Activated CD8-positive, alpha-beta memory T cell treated with anti-CD3 and anti-CD28 coated beads for 24 hours (primary cell): ENCODE results near the gene DGCR8.

Source experiments
- DNase-seq: peaks from one replicate; pipeline ENCODE4 v3.0.0-alpha.2; 2020

DGCR8 gene

DNA sequence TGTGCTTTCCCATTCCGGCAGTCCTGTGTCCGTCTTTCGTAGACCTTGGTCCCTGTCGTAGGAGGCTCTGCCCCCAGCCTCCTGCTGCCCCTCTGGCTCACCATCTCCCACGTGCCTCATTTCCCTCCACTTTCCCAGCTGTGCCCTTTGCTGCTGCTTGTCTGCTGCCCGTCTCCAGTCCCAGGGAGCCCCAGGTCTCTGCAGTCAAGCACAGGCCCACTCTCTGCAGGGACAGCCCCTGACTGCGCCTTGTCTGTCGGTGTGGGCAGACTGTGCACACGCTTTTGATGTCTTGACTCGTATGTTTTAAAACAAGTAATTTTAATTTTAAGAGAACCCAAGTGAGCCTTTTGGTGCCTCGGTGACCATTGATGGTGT is 12.4 kb downstream of the DGCR8 start:
- peak; percentile 56 for DNase-seq

DNA sequence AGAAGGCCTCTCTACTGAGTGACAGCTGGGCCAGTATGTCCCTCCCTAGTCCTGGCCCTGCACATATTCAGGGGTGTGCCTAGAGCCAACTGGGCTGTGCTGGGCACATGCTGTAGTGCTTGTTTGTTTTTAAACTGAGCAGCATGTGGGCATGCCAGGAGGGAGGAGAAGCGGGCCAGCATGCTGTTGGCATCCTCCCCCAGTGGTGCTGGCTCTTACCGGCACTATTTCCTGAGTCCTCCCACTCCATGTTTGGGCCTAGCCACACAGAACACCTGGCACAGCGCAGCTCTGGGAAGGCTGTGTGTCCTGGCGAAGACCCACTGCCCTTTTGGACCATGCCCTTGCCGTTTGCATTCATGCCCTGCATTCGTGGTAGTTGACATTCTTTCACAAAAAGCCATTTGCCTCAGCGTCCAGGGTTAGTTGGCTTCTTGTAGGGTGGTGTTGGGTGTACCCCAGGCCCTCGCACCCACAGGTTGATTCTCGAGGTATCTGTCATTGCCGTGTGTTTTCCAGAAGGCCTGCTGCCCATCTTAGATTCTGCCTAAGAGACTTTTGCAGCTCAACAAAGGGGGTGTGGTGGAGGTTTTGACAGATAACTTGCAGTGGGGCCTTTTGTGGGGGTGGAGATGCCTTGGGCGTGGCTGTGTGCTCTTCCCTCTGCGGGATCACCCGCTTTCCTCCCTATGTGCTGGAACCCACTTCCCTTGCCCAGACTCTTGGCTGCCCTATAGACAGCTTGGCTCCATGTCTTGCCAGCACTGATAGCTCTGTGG is 13.6 kb downstream of the DGCR8 start:
- DNase-seq: no peak

DNA sequence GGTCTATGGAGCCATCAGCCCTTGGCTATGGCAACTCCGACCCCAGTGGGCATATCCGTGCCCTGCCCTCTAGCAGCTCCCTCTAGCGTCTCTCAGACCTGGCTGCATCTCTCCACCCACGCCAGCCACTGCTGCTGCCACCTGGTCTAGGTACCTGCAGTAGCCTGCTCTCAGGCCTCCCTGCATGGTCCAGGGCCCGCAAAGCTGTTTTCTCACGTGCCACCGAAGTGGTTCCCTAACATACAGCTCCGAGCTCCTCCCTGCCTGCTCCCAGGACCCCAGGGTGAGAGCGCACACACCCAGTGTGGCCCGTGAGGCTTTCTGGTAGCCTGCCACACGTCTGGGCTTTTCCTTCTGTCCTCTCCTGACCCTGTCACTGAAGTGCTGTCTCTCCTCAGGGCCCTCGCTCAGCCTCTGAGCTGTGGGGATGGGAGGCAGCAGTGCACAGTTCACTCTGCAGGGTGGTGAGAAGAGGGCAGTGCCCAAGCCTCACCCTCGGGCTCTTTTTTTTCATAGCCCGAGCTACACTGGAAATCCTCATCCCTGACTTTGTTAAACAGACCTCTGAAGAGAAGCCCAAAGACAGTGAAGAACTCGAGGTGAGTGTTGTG is 14.3 kb downstream of the DGCR8 start:
- no peak for DNase-seq

DNA sequence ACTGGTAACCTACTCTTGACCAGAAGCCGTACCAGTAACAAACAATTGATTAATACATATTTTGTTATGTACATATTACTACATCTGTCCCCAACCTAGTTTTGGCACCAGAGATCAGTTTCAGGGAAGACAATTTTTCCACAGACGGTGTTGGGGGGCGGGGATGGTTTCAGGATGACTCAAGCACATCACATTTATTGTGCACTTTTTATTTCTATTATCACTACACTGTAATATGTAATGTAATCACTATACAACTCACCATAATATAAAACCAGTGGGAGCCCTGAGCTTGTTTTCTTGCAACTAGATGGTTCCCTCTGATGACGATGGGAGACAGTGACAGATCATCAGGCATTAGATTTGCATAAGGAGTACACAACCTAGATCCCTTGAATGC is 15.5 kb downstream of the DGCR8 start:
- peak; percentile 72 for DNase-seq

DNA sequence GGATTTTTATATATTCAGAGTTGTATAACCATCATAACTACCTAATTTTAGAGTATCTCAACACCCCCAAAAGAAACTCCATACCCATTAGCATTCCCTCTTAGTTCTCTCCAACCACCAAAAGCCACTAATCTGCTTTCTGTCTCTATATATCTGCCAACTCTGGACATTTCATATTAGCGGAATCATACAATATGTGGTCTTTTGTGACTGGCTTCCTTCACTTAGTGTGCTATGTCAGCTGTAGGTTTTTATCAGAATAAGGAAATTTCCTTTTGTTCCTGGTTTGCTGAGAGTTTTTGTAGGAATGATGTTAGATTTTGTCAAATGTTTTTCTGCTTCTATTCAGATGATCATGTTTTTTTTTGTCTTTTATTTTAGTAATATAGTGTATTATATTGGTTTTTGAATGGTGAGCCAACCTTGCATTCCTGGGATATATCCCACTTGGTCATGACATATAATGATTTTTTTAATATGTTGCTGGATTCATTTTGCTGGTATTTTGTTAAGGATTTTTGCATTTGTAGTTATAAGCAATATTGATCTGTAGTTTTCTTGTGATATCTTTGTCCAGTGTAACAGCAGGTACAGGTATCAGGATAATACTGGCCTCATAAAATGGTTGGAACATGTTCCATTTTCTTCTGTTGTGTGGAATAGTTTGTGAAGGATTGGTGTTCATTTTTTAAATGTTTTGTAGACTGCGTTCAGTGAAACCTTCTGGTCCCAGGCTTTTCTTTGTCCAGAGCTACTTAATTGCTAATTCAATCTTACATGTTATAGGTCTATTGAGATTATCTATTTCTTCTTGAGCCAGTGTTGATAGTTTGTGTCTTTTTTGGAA is 16.8 kb downstream of the DGCR8 start:
- DNase-seq: no peak

DNA sequence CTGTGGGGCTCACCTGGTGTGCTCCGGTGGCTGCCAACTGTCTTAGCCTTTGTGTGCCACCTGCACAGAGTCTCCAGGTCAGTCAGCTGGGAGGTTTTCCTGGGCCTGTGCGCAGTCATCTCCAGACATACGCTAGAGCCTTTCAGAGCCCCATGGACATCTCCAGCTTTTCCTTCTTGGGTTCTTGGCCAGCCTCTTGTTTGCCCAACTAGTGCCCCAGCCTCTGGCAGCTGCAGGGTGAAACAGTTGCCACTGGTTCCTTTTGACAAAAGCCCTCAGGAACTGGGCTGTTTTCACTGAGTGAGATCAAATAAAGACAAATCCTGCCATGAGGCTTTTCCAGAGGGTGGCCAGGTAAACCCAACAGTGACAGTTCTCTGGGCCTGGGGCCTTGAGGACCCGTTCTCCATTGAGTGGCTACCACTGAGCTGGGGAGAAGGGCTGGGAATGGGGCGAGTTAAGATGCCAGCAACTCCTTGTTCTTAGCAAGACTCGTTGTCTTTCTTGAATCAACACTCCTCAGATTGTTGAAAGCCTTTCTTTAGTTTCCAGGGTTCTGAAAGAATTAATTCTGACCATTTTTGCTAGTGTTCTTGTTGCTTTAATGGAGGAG is 19.2 kb downstream of the DGCR8 start:
- DNase-seq: no peak

DNA sequence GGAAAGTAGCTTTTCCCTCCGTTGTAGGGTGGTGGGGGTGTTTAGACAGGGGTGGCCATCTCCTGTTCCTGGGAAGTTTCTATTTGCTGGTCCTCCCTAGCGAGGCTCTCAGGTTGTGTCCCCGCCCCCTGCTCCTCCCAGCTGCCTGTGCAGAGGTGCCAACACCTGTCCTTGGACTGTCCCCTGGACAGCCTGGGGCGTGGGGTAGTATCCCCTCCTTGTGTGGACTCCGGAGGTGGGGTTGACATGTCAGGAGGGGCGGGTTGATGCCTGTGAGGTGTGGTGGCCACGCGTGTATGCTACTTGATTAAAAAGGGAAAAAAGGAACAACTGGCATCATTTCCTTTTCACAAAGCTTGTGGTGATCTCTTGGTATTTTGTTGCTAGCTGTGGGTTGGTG is 21.6 kb downstream of the DGCR8 start:
- DNase-seq: no peak

DNA sequence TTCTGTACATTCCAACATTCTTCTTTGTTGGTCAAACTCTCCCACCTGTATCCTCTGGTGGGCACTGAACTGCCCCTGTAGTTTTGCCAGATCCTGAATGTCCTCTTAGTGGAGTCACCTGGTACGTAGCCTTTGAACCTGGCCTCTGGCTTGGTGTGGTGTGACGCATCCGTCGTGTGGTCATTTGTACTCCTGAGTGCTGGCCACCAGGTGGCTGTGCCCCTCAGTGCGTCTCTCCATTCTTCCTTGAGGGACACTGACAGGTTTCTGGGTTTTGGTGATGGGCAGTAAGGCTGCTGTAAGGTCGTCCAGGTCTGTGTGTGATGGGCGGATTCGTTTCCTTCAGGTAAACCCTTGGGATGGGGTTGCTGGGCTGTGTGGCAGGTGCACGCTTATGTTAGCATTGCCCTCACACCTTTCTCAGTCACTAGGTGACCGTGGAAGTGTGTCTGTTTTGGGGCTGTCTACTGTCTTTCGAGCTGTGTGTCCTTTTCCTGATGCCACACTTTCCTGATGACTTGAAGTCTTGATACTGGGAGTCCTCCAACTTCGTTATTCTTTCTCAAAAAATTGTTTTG is 22.3 kb downstream of the DGCR8 start:
- no peak for DNase-seq

DNA sequence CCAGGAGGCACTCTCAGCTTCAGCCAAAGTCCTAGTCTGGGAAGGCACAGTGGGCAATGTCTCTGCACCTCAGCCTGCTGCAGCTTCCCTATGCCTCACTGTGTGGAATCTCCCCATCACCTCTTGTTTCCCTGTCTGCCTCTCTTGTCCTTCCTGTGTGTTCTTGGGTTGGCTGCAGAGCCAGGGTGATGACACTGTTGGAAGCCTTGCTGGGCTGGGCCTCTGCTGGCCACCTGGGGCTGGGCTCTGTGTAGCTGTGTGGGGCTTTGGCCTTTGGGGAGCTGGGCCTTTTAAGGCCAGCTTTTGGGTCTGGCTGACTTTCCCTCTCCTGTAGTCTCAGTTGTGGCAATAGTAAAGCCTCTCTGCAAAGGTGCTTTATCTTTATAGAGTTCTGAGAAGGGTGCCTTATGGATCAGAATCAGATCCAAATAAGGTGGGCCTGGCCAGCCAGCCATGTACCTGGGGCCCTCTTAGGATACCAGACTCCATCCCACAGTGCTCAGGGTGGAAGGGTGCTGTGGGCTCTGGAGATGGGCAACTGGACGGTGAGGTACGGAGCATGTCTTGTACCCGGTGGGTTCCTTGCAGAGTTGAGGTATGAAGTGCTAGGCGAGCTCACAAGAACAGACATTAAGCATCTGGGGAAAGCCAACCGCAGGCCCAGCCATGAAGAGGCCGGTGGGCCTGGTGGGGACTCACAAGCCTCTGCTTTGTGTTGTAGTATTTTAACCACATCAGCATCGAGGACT is 25.6 kb downstream of the DGCR8 start:
- DNase-seq: no peak

DNA sequence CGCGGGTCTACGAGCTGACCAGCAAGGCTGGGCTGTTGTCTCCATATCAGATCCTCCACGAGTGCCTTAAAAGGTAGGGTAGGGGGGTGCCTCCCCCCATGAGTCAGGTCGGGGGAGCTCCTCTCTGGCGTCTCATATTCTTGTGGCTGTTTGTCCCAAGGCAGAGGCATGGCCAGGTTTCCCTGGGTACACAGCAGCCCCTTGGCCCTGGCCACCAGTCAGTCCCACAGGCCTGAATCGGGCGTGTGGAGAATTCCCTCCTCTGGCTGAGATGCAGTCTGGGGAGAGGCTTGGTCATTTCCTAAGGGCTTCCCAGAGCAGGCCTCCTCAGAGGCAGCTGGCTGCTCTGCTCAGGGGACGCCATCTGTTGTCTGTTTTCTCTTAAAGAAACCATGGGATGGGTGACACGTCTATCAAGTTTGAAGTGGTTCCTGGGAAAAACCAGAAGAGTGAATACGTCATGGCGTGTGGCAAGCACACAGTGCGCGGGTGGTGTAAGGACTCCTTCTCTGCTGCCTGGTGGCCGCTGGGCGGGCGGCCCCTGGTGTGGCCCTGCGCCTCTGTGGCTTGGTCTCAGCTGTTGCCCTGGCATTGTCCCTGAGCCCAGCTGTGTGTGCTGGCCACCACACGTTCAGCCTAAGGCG is 26.3 kb downstream of the DGCR8 start:
- no peak for DNase-seq

DNA sequence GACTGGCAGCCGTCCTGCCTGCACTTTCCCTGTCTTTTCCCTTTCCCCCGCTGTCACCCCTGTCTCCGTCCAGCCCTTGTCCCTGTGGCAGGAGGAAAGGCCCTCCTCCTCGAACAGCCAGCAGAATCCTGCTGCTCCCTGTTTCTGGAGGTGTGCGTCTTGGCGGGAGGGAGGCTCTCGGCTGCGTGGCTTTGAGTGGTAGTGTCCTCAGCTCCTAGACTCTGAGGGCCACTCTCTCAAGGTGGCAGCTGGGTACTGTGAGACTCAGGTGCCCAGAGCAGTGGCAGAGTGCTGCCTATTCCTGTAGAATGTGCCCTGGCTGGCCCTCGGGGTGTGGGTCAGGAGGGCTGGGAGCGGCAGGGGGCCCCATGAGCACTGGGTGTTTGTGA is 26.8 kb downstream of the DGCR8 start:
- DNase-seq: no peak

DNA sequence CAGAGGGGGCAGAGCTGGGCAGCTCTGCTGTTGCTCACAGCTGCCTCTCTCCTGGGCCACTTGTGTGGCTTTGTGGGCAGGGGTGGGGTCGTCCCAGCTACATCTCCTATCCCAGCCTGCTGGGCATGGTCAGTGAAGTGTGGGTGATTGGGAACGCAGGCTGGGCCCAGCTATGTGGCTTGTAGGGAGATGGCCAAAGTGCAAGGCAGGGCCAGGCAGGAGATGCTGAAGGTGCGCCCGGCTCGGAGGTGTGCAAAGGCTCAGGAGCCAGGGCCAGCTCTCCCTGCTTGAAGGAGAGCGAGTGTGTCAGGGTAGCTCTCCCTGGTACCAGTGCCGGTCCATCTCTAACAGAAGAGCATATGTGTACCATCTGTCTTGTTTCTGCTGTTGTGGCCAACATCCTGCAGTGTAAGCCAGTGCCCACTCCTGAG is 27.4 kb downstream of the DGCR8 start:
- DNase-seq: no peak

DNA sequence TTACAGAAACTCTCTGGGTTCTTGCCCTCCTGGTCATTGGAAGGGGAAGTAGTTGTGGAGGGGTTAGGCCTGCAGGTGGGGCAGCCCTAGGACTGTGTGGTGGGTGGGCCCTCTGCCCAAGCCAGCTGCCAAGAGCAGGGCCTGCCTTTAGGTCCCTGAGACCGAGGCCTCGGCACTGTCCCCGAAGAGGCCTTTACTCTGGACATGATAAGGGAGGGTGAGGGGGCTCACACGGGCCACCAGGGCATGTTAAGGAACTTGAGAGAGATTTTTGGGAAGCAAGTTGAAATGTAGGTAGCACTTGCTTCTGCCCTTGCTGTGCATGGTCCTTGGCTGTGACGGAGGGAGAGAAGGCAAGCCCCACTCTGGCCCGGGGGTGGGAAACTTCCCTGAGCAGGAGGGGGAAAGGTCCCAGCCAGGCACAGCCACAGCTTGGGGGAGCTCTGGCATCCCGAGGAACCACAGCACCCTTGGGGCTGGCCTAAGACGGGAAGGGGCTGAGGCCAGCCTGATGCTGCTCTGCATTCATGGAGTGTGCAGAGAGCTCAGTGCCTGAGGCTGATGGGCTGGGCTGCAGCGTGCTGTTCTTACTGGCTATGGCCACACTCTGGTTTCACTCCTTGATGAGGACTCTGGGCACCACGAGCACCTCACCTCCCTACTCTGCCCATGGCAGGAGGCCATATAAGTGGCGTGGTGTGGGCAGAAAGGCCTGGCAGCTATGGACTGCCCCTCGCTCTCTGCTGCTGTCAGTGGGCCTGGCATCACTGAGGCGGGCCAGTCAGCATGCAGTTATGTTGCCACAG is 28.1 kb downstream of the DGCR8 start:
- DNase-seq: no peak

DNA sequence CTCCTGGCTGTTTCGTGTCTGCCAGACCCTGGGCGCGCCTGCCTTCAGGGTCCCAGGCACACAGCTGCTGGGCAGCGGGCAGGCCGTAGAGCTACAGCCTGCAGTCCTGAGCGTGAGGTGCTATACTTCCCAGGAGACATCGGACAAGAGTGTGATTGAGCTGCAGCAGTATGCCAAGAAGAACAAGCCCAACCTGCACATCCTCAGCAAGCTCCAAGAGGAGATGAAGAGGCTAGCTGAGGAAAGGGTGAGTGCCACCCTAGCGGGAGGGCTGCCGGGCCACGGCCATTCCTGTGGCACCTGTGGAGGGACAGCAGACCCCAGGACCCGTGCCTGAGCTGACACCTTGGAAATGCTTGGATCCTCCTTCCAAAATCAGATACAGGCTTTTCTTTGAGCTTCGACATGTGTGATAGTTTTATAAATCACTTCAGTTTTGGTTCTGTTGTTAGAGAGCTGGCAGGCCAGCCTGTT is 28.8 kb downstream of the DGCR8 start:
- DNase-seq: no peak

DNA sequence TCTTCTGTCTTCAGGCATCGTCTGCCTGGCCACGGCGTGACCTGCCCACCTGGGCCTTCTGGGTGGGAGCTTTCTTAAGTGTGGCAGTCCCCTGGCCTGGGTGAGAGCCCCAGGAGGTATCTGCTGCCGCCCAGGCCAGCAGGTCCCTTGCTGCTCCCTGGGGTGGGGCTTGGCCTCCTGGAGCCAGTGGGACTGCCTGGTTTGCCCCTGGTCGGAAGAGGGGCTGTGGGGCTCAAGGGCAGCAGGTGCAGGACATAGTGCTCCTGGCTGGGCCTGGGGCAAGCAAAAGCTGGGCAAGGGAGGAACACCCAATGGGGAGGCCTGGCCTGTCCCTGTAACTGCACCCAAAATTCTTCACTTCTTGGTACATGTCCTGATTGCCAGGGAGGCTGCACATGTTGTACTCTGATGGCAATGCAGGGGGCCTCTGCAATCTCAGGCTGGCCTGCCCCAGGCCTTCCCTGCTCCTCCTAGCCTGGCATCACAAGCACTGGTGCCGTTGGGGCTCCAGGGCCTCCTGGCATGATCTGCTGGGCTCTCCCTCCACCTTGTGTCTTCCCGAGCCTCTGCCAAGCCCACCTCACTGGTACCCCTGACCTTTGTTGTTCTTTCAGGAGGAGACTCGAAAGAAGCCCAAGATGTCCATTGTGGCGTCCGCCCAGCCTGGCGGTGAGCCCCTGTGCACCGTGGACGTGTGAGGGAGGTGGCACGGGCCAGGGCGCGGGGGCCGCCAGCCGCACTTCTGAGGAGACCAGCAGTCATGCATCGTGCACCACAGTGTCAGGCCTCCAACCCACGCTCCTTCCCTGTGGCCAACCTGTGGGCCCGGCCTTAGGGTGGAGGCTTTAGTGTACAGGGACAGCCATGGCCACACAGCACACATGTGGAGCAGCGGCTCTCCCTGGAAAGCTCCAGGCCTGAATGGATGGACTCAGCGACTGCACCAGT is 29.6 kb downstream of the DGCR8 start:
- peak; percentile 66 for DNase-seq

DNA sequence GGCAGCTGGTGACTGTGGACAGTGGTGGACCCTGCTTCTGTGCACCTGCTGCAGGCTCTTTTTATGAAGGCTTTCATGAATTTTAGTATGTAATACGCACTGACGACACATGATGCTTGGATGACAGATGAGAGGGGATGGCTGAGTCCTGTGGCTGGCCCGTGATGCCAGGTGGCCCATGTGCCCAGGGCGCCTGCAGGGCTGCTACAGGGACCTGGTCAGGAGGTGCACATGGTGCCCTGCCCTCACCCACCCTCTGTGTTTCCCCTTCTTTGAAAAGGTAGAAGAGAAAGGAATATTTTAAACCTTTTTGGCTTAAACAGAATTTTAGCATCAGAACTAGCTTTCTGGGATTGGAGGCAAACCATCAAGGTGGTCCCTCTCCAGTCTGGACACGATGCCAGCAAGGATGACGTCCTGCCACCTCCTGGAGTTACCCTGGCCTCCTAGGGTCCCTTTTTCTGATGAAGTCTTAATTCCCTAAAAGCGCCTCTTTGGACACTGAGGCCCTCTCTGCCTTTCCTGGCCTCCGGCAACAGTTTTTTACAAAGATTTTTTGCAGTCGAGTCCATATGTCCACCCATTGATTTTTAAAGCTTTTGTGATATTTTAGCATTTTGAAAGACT is 30.4 kb downstream of the DGCR8 start:
- no peak for DNase-seq

DNA sequence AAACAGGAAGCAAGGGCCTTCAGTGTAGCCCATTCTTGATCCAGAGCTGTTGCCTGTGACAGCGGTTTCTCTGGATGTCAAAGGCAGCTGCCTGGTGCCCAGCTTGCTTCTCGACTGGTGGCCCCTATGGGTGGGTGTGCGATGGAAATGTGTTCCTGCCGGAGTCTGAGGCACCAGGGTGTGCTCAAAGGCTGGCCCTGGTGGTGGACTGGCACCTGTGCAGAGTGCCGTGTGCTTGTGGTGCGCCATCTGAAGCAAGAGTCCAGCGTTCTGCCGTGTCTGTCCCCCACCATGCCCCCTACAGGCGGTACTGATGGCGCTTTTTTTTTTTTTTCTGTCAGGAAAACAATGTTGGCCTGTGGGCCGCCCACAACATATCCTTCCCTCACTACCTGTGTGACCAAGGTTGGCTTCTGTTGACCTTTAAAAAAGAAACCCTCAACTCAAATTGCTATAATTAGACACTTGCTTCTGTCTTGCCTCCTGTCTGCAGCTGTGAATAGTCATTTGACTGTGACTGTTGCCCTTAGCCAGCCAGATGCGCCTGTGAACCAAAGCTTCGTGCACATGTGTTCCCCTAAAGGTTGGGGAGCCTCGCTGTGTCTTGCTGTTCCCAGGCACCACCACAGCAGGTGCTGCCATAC is 31.1 kb downstream of the DGCR8 start:
- peak; percentile 74 for DNase-seq
